PC-3 (cell line): ENCODE results near the gene CERS6.

ENCODE experiments used
- CTCF ChIP-seq: fragments of 300-600 bp; sonication (generic); conservative IDR thresholded peaks from 2 replicates; pipeline ENCODE4 v1.5.1; 2017; ENCODE audit warnings: antibody characterized with exemption, low read depth, mild to moderate bottlenecking, low read length
- EZH2phosphoT487 ChIP-seq: fragments of 300-600 bp; sonication (generic); IDR thresholded peaks from 2 replicates; pipeline ENCODE4 v1.6.1; 2018; ENCODE audit warnings: mild to moderate bottlenecking, antibody characterized with exemption, low read length, borderline replicate concordance

GRCh38 chr2:168798076-168798887, 342.2 kb downstream of the CERS6 start:
- TF ChIP-seq CTCF (no peak), EZH2phosphoT487 (no peak)
